HG03097 (cell line): ENCODE data around the gene TBL2.
"Not testable (repeated sequence)": the region's sequence is repeated elsewhere in the genome, so short reads cannot be mapped to it uniquely, and the experiment has no call there.

Experiments used
- ATAC-seq: cut with Tn5 transposase; IDR thresholded peaks from one replicate; pipeline ENCODE4 v1.9.1; 2021; ENCODE audit not compliant: unreplicated experiment, low FRiP score

TBL2 gene

GRCh38 chr7:73537051-73537450, 41.3 kb downstream of the TBL2 start:
- no peak for ATAC-seq

- no peak for ATAC-seq
These were observed 41.9 kb downstream of the TBL2 start for GRCh38 chr7:73536479-73536878.

- not testable (repeated sequence) for ATAC-seq
These were observed 42.5 kb downstream of the TBL2 start for GRCh38 chr7:73535918-73536317.

GRCh38 chr7:73533742-73534141, 44.6 kb downstream of the TBL2 start:
- no peak for ATAC-seq

- ATAC-seq, result no peak
These were observed 46.2 kb downstream of the TBL2 start for GRCh38 chr7:73532224-73532623.

- no peak for ATAC-seq
These were observed 47.6 kb downstream of the TBL2 start for GRCh38 chr7:73530800-73531199.

GRCh38 chr7:73526896-73527821, 51.2 kb downstream of the TBL2 start:
- no peak for ATAC-seq

- not testable (repeated sequence) for ATAC-seq
These were observed 52.3 kb downstream of the TBL2 start for GRCh38 chr7:73526158-73526494.

- ATAC-seq, result peak; percentile 79
These were observed 56.1 kb downstream of the TBL2 start, which contains the start of gene BAZ1B for GRCh38 chr7:73522105-73522872. BAZ1B (minus strand) TSS chr7:73522293; CDS start chr7:73521933, 360 bp downstream.

GRCh38 chr7:73521636-73522104, 56.7 kb downstream of the TBL2 start:
- ATAC-seq, result peak; percentile 33

GRCh38 chr7:73520673-73521635, 57.4 kb downstream of the TBL2 start:
- no peak for ATAC-seq

- ATAC-seq, result no peak
These were observed 58.3 kb downstream of the TBL2 start for GRCh38 chr7:73519867-73520672.

GRCh38 chr7:73518470-73518869, 59.9 kb downstream of the TBL2 start:
- no peak for ATAC-seq
